ENCODE measurements around the gene MATN3.

The MATN3 gene

GRCh38 chr2:20012282-20013125 is at the start of gene MATN3:
TSS of gene MATN3 (minus strand) at chr2:20012668. CDS start at chr2:20012631, 37 bp downstream.
- DNase-seq (no peak), ATAC-seq (peak; percentile 33)
- H3K9me3 Mint-ChIP-seq, result peaks cover 4% of the 10 kb centered on the region
- H3K4me3 Mint-ChIP-seq, result peak within 1 kb of the TSS; percentile 53
- H3K27ac Mint-ChIP-seq, result no peak within 1 kb of the TSS
- peaks cover 3% of the 10 kb centered on the region for H3K4me1 Mint-ChIP-seq
- no peaks in the 10 kb centered on the region for H3K36me3 Mint-ChIP-seq (ENCODE audit: low read depth)
- H3K27me3 Mint-ChIP-seq, result peaks cover 43% of the 10 kb centered on the region

- no peak for ATAC-seq
- Mint-ChIP-seq H3K4me1 (no peaks in the 10 kb centered on the region), H3K27me3 (peaks cover 7% of the 10 kb centered on the region), H3K4me3 (no peak overlapping the region), H3K27ac (no peak overlapping the region), H3K9me3 (no peaks in the 10 kb centered on the region), H3K36me3 (ENCODE audit: low read depth) (no peaks in the 10 kb centered on the region)
- no peak for DNase-seq
Observed at GRCh38 chr2:20061940-20062339, 49.5 kb upstream of the MATN3 start.

- no peak overlapping the region for H3K27ac Mint-ChIP-seq
- no peaks in the 10 kb centered on the region for H3K36me3 Mint-ChIP-seq (ENCODE audit: low read depth)
- no peak overlapping the region for H3K4me3 Mint-ChIP-seq
- DNase-seq (no peak), ATAC-seq (no peak)
- H3K9me3 Mint-ChIP-seq, result no peaks in the 10 kb centered on the region
- H3K27me3 Mint-ChIP-seq, result peaks cover 12% of the 10 kb centered on the region
- no peaks in the 10 kb centered on the region for H3K4me1 Mint-ChIP-seq
Observed at GRCh38 chr2:20061476-20061875, 49.0 kb upstream of the MATN3 start.

- H3K36me3 Mint-ChIP-seq (ENCODE audit: low read depth), result no peaks in the 10 kb centered on the region
- no peak overlapping the region for H3K27ac Mint-ChIP-seq
- no peak overlapping the region for H3K4me3 Mint-ChIP-seq
- ATAC-seq (no peak), DNase-seq (no peak)
- no peaks in the 10 kb centered on the region for H3K4me1 Mint-ChIP-seq
- no peaks in the 10 kb centered on the region for H3K9me3 Mint-ChIP-seq
- H3K27me3 Mint-ChIP-seq, result peaks cover 19% of the 10 kb centered on the region
Observed at GRCh38 chr2:20060106-20060505, 47.6 kb upstream of the MATN3 start.

GRCh38 chr2:20057268-20057667 is 44.8 kb upstream of the MATN3 start:
- Mint-ChIP-seq H3K27me3 (peaks cover 28% of the 10 kb centered on the region), H3K9me3 (no peaks in the 10 kb centered on the region), H3K36me3 (ENCODE audit: low read depth) (no peaks in the 10 kb centered on the region), H3K4me1 (no peaks in the 10 kb centered on the region), H3K4me3 (no peak overlapping the region), H3K27ac (no peak overlapping the region)
- ATAC-seq (no peak), DNase-seq (no peak)

GRCh38 chr2:20054931-20055330 is 42.5 kb upstream of the MATN3 start:
- no peaks in the 10 kb centered on the region for H3K36me3 Mint-ChIP-seq (ENCODE audit: low read depth)
- no peaks in the 10 kb centered on the region for H3K9me3 Mint-ChIP-seq
- ATAC-seq (no peak), DNase-seq (no peak)
- no peak overlapping the region for H3K27ac Mint-ChIP-seq
- peaks cover 7% of the 10 kb centered on the region for H3K4me1 Mint-ChIP-seq
- peaks cover 26% of the 10 kb centered on the region for H3K27me3 Mint-ChIP-seq
- no peak overlapping the region for H3K4me3 Mint-ChIP-seq

- no peaks in the 10 kb centered on the region for H3K36me3 Mint-ChIP-seq (ENCODE audit: low read depth)
- peaks cover 26% of the 10 kb centered on the region for H3K27me3 Mint-ChIP-seq
- H3K4me3 Mint-ChIP-seq, result no peak overlapping the region
- H3K27ac Mint-ChIP-seq, result no peak overlapping the region
- H3K4me1 Mint-ChIP-seq, result peaks cover 15% of the 10 kb centered on the region
- no peak for ATAC-seq
- no peak for DNase-seq
- H3K9me3 Mint-ChIP-seq, result no peaks in the 10 kb centered on the region
Observed at GRCh38 chr2:20054119-20054518, 41.7 kb upstream of the MATN3 start.

- DNase-seq (no peak), ATAC-seq (no peak)
- no peaks in the 10 kb centered on the region for H3K36me3 Mint-ChIP-seq (ENCODE audit: low read depth)
- no peaks in the 10 kb centered on the region for H3K9me3 Mint-ChIP-seq
- peaks cover 25% of the 10 kb centered on the region for H3K4me1 Mint-ChIP-seq
- no peak overlapping the region for H3K27ac Mint-ChIP-seq
- peaks cover 24% of the 10 kb centered on the region for H3K27me3 Mint-ChIP-seq
- no peak overlapping the region for H3K4me3 Mint-ChIP-seq
Observed at GRCh38 chr2:20052861-20053281, 40.4 kb upstream of the MATN3 start.

- DNase-seq, result no peak
- no peaks in the 10 kb centered on the region for H3K9me3 Mint-ChIP-seq
- no peak for ATAC-seq
- H3K27ac Mint-ChIP-seq, result no peak overlapping the region
- no peak overlapping the region for H3K4me3 Mint-ChIP-seq
- H3K36me3 Mint-ChIP-seq (ENCODE audit: low read depth), result no peaks in the 10 kb centered on the region
- H3K4me1 Mint-ChIP-seq, result peaks cover 28% of the 10 kb centered on the region
- peaks cover 24% of the 10 kb centered on the region for H3K27me3 Mint-ChIP-seq
Observed at GRCh38 chr2:20052229-20052851, 39.9 kb upstream of the MATN3 start.

- DNase-seq (peak; percentile 95), ATAC-seq (peak; percentile 97)
- Mint-ChIP-seq H3K27me3 (peaks cover 18% of the 10 kb centered on the region), H3K4me1 (peaks cover 30% of the 10 kb centered on the region), H3K9me3 (no peaks in the 10 kb centered on the region), H3K27ac (no peak within 1 kb of the TSS), H3K4me3 (no peak within 1 kb of the TSS), H3K36me3 (ENCODE audit: low read depth) (no peaks in the 10 kb centered on the region)
Observed at GRCh38 chr2:20051532-20052228, 39.2 kb upstream of the MATN3 start, which contains the start of gene LAPTM4A. TSS of gene LAPTM4A (minus strand) at chr2:20051628. CDS start at chr2:20051520, 108 bp downstream.

- ATAC-seq (peak; percentile 22), DNase-seq (peak; percentile 45)
- peaks cover 15% of the 10 kb centered on the region for H3K27me3 Mint-ChIP-seq
- no peaks in the 10 kb centered on the region for H3K36me3 Mint-ChIP-seq (ENCODE audit: low read depth)
- no peak overlapping the region for H3K4me3 Mint-ChIP-seq
- no peaks in the 10 kb centered on the region for H3K9me3 Mint-ChIP-seq
- H3K27ac Mint-ChIP-seq, result no peak overlapping the region
- H3K4me1 Mint-ChIP-seq, result peaks cover 31% of the 10 kb centered on the region
Observed at GRCh38 chr2:20050646-20051531, 38.4 kb upstream of the MATN3 start.

- H3K4me3 Mint-ChIP-seq, result no peak overlapping the region
- H3K36me3 Mint-ChIP-seq (ENCODE audit: low read depth), result no peaks in the 10 kb centered on the region
- ATAC-seq, result no peak
- no peaks in the 10 kb centered on the region for H3K9me3 Mint-ChIP-seq
- peak; percentile 26 for DNase-seq
- H3K4me1 Mint-ChIP-seq, result peaks cover 31% of the 10 kb centered on the region
- no peak overlapping the region for H3K27ac Mint-ChIP-seq
- H3K27me3 Mint-ChIP-seq, result peaks cover 9% of the 10 kb centered on the region
Observed at GRCh38 chr2:20050104-20050645, 37.7 kb upstream of the MATN3 start.

- ATAC-seq, result no peak
- Mint-ChIP-seq H3K27ac (no peak overlapping the region), H3K36me3 (ENCODE audit: low read depth) (no peaks in the 10 kb centered on the region)
Observed at GRCh38 chr2:20049637-20050036, 37.2 kb upstream of the MATN3 start.

More at GRCh38 chr2:20049637-20050036, 37.2 kb upstream of the MATN3 start:
- Mint-ChIP-seq H3K27me3 (peaks cover 4% of the 10 kb centered on the region), H3K9me3 (no peaks in the 10 kb centered on the region), H3K4me3 (no peak overlapping the region), H3K4me1 (peaks cover 31% of the 10 kb centered on the region)
- no peak for DNase-seq
